DOHH2 (cell line): ENCODE data around the gene VSIG8.

ENCODE experiments used
- H3F3A ChIP-seq: fragments of 200-600 bp; sonication (generic), shearing (Covaris generic); 2 replicates; pipeline ENCODE4 v1.6.0; 2016; ENCODE audit warnings: antibody characterized with exemption, mild to moderate bottlenecking; ENCODE audit not compliant: control insufficient read depth, insufficient read depth
- H3K27ac ChIP-seq: fragments of 200-600 bp; sonication (generic); 2 replicates; pipeline ENCODE4 v1.5.1; 2014; ENCODE audit warnings: low read depth, mild to moderate bottlenecking, low read length, moderate library complexity
- H3K27me3 ChIP-seq: fragments of 200-600 bp; sonication (generic); 2 replicates; pipeline ENCODE4 v1.6.1; 2014; ENCODE audit warnings: mild to moderate bottlenecking, low read length, mixed read lengths; ENCODE audit not compliant: control insufficient read depth
- H3K36me3 ChIP-seq: fragments of 200-600 bp; sonication (generic); 2 replicates; pipeline ENCODE4 v1.6.1; 2014; ENCODE audit warnings: mild to moderate bottlenecking, low read length, moderate library complexity, mixed read lengths; ENCODE audit not compliant: control insufficient read depth
- H3K4me1 ChIP-seq: fragments of 200-600 bp; sonication (generic); 2 replicates; pipeline ENCODE4 v1.6.1; 2014; ENCODE audit warnings: mild to moderate bottlenecking, low read length, mixed read lengths; ENCODE audit not compliant: control insufficient read depth
- H3K4me2 ChIP-seq: fragments of 200-600 bp; sonication (generic); 2 replicates; pipeline ENCODE4 v1.6.0; 2014; ENCODE audit warnings: mild to moderate bottlenecking, low read length, moderate library complexity
- H3K4me3 ChIP-seq: fragments of 200-600 bp; sonication (generic); 2 replicates; pipeline ENCODE4 v1.5.1; 2014; ENCODE audit warnings: mild to moderate bottlenecking, low read length, mixed read lengths
- H3K79me2 ChIP-seq: fragments of 200-600 bp; sonication (generic); 2 replicates; pipeline ENCODE4 v1.6.1; 2014; ENCODE audit warnings: mild to moderate bottlenecking, low read length, mixed read lengths; ENCODE audit not compliant: control insufficient read depth
- H3K9me2 ChIP-seq: fragments of 200-600 bp; sonication (generic); replicated peaks from 2 replicates; pipeline ENCODE4 v1.6.1; 2014; ENCODE audit warnings: mild to moderate bottlenecking, low read length, mixed read lengths; ENCODE audit not compliant: control insufficient read depth
- H3K9me3 ChIP-seq: fragments of 200-600 bp; sonication (generic); 2 replicates; pipeline ENCODE4 v1.6.1; 2014; ENCODE audit warnings: antibody characterized with exemption, low read length, mixed read lengths; ENCODE audit not compliant: control insufficient read depth, insufficient read depth
- H4K20me1 ChIP-seq: fragments of 200-600 bp; sonication (generic); 2 replicates; pipeline ENCODE4 v1.6.0; 2014; ENCODE audit warnings: low read depth, mild to moderate bottlenecking, antibody characterized with exemption, low read length, moderate library complexity; ENCODE audit not compliant: control insufficient read depth, insufficient read depth
- EZH2phosphoT487 ChIP-seq: fragments of 200-600 bp; sonication (generic); IDR thresholded peaks from 2 replicates; pipeline ENCODE4 v1.6.1; 2017; ENCODE audit warnings: borderline replicate concordance, mild to moderate bottlenecking, antibody characterized with exemption, low read length, moderate library complexity, mixed read lengths
- TF ChIP-seq, protein P1 (sequence below): fragments of 200-600 bp; sonication (generic); IDR thresholded peaks from one replicate; pipeline ENCODE4 v1.5.1; 2014; ENCODE audit warnings: antibody characterized with exemption, mild to moderate bottlenecking, low read depth, low read length; ENCODE audit not compliant: poor library complexity, severe bottlenecking

Gene VSIG8, protein sequence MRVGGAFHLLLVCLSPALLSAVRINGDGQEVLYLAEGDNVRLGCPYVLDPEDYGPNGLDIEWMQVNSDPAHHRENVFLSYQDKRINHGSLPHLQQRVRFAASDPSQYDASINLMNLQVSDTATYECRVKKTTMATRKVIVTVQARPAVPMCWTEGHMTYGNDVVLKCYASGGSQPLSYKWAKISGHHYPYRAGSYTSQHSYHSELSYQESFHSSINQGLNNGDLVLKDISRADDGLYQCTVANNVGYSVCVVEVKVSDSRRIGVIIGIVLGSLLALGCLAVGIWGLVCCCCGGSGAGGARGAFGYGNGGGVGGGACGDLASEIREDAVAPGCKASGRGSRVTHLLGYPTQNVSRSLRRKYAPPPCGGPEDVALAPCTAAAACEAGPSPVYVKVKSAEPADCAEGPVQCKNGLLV

DNA sequence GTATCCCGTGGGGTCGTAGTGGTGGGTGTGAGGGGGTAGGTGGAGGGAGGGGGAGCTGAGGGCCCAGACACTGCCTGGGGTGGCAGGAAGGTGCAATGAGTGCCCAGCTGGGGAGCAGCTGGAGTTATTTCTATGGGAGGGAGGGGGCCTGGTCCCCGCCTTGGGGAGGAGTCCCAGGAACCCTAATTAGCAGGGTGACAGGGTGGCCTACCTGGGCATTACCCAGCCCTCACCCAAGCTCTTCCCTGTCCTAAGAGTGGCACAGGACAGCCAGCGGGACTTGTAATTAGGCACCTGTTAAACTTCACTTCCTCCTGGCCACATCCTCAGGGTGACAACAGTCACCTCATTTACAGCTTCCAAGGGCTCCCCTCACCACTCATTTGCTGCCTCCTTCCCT is at the start of gene VSIG8:
TSS of gene VSIG8 (minus strand) at position 101 of the 400 bp plus-strand sequence. CDS start 136 bp downstream, outside the sequence.
- Histone ChIP-seq H3K36me3 (no peaks in the 10 kb centered on the region), H3K27me3 (peaks cover 9% of the 10 kb centered on the region; the same call in 1 of the 2 replicates)
- TF ChIP-seq EZH2phosphoT487: no peak
- TF ChIP-seq, protein P1, sequence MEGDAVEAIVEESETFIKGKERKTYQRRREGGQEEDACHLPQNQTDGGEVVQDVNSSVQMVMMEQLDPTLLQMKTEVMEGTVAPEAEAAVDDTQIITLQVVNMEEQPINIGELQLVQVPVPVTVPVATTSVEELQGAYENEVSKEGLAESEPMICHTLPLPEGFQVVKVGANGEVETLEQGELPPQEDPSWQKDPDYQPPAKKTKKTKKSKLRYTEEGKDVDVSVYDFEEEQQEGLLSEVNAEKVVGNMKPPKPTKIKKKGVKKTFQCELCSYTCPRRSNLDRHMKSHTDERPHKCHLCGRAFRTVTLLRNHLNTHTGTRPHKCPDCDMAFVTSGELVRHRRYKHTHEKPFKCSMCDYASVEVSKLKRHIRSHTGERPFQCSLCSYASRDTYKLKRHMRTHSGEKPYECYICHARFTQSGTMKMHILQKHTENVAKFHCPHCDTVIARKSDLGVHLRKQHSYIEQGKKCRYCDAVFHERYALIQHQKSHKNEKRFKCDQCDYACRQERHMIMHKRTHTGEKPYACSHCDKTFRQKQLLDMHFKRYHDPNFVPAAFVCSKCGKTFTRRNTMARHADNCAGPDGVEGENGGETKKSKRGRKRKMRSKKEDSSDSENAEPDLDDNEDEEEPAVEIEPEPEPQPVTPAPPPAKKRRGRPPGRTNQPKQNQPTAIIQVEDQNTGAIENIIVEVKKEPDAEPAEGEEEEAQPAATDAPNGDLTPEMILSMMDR: no peak

DNA sequence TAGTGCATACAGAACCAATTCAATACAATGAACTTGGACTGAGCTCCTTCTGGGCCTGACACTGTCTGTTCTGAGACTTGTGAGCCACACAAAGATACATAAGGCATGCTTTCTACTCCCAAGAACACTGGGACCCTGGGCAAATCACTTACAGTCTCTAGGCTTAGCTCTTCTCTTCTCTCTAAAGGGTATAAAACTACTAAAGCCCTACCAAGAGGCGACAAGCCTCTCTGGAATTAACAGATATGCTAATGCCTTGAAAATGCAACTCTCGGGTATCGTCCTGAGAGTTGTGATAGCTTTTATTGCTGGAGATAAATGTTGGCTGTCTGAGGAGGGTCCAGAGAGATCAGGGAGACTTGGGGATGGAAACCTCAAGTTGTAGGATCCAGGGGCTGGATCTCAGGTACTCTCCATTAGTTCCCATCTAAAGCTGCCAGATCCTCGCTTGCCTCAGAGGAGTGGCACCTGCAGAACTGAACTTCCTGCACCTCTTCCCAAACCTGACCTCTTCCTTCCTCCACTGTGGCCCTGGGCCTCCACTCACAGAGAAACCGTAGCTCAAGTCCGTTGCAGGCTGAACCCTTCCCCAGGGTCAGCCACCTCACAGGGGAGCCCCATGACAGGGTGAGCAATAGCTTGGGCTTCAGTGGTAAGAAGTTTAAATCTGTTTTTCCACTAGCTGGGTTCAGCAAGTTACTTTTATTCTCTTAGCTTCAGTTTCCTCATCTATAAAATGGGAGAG is 49.0 kb upstream of the VSIG8 start:
- Histone ChIP-seq H3K4me2 (no peak overlapping the region), H3K27ac (no peak overlapping the region)

More for the DNA sequence above, at the start of gene VSIG8:
- Histone ChIP-seq H3F3A (no peaks in the 10 kb centered on the region), H3K9me3 (no peaks in the 10 kb centered on the region), H3K4me2 (no peak within 1 kb of the TSS), H3K79me2 (no peaks in the 10 kb centered on the region), H3K9me2 (no peaks in the 10 kb centered on the region), H3K27ac (no peak within 1 kb of the TSS), H3K4me3 (no peak within 1 kb of the TSS), H4K20me1 (no peaks in the 10 kb centered on the region), H3K4me1 (no peaks in the 10 kb centered on the region)

DNA sequence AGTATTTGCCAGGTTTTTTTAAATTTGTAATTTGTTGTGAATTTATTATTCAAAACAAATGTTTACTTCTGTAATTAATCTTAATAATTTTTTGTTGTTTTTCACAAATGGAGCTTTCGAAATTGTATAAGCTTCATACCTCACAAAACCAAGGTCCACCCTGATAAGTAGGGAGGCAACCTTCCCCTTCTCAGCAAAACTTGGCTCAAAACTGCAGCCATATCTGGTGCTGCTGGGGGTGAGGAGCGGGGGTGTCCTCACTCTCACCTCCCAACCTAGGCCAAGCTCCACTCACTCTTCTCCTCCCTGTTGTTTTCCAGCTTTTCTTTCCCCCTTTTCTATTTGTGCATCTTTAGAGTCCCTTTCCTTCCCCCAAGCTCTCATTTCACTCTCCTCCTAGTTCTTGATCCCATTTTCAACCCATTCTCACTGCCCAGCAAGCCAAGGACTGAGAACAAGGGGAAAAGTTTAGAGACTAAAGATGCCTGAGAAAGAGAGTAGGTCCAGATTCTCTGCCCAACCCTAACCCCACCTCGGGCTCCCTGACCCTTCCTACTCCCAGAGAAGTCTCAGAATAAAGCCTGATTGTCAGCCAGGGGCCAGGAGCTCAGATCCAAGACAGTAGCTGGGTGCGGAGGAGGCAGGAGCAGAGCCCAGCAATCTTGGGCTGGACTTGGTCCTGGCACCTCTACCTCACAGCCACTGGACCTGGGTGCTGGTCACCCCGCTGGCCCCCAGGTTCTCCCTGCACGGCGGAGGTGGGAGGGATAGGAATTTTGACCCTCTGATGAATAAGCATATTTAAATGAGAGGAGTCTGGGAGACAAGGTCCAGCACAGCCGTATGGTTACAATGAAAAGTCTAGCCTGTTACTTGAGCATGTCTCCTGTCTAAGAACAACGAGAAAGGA is 45.8 kb upstream of the VSIG8 start:
- H3K79me2 ChIP-seq: no peaks in the 10 kb centered on the region
- peaks cover 12% of the 10 kb centered on the region for H3K4me1 ChIP-seq
- H3K4me2 ChIP-seq: no peak overlapping the region
- TF ChIP-seq EZH2phosphoT487: no peak
- TF ChIP-seq, protein P1: no peak
- H3K9me2 ChIP-seq: no peaks in the 10 kb centered on the region
- H4K20me1 ChIP-seq: no peaks in the 10 kb centered on the region
- H3K9me3 ChIP-seq: no peaks in the 10 kb centered on the region
- no peaks in the 10 kb centered on the region for H3F3A ChIP-seq
- H3K36me3 ChIP-seq: no peaks in the 10 kb centered on the region
- no peaks in the 10 kb centered on the region for H3K27me3 ChIP-seq
- H3K4me3 ChIP-seq: no peak overlapping the region
- H3K27ac ChIP-seq: no peak overlapping the region

More for the DNA sequence above, 49.0 kb upstream of the VSIG8 start:
- no peaks in the 10 kb centered on the region for H3K9me3 ChIP-seq
- H3K9me2 ChIP-seq: no peaks in the 10 kb centered on the region
- TF ChIP-seq, protein P1: no peak
- TF ChIP-seq EZH2phosphoT487: no peak
- H3K27me3 ChIP-seq: no peaks in the 10 kb centered on the region
- peaks cover 12% of the 10 kb centered on the region for H3K4me1 ChIP-seq
- H3K4me3 ChIP-seq: no peak overlapping the region
- H3K79me2 ChIP-seq: no peaks in the 10 kb centered on the region
- H3F3A ChIP-seq: peaks cover 5% of the 10 kb centered on the region
- H4K20me1 ChIP-seq: no peaks in the 10 kb centered on the region
- peaks cover 11% of the 10 kb centered on the region for H3K36me3 ChIP-seq
